Measurements from ENCODE around the gene CD36.

Gene CD36

DNA sequence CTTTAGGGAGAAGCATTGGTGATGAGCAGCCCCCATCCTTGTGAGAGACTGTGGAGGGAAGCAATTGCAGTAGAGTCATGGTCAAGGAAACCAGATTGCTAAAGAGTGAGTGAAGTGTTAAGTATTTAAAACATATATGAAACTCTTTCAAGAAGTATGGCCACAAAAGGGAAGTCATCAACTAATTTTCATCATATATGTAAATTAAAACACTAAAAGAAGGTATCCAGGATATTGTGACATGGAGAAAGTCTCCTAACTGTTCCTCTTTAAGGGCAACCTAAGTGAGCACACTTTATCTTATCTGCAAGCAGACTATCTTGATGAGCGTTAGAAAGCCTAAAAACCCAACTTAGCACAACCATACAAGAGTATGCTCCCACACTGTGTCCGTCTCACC, 69.7 kb downstream of the CD36 start:
- DNase-seq = no peak

DNA sequence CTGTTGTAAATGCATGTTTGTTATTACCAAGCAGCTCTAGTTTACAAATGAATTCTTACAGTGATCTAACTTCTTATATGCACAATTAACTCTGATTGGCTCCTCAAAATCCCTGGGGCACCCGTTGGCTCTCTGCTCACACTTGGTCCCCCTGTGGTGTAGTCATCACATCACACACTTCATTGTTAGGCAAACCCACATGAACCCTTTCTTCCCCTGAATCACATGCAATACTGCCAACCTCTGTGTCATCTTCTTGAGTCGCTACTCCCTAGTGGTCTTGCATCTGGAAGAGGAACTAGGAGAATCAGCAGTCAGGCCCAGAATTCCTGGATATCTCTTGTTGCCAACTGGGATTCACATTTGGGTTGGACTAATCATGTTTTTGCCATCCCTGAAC, 73.1 kb downstream of the CD36 start:
- DNase-seq = no peak

DNA sequence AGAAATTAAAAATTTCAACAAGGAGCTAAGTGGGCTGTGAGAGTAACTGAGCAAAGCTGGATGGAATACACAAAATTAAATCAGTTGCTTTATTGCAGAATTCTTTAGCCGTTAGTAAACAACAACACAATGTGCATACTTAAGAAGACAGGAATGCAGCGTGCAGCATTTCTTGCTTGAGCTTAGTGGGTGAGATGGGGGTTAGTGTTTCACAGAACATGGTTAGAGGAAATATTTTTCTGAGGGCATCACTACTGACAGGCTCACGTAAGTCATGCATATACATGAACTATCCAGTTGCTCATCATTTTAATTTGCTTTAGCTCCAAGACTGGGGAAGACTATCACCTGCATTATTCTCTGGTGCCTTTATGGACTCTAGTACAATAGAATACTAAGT, 80.8 kb downstream of the CD36 start:
- DNase-seq = no peak

DNA sequence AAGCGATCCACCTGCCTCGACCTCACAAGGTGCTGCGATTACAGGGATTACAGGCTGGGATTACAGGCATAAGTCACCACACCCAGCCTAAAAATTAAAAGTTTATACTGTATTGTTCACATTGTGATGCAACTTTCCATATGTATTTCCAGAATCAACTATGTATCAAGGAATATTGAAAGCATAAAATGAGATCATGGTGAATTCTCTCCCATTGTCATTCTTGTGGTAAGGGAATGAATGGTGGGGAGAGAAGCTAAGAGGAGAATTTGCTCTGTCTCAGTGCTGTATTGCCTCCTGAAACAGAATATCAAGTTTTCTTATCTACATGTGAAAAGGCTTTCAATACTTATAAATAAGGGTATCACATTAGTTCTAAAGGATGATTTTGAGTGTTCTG, 81.7 kb downstream of the CD36 start:
- DNase-seq = no peak

DNA sequence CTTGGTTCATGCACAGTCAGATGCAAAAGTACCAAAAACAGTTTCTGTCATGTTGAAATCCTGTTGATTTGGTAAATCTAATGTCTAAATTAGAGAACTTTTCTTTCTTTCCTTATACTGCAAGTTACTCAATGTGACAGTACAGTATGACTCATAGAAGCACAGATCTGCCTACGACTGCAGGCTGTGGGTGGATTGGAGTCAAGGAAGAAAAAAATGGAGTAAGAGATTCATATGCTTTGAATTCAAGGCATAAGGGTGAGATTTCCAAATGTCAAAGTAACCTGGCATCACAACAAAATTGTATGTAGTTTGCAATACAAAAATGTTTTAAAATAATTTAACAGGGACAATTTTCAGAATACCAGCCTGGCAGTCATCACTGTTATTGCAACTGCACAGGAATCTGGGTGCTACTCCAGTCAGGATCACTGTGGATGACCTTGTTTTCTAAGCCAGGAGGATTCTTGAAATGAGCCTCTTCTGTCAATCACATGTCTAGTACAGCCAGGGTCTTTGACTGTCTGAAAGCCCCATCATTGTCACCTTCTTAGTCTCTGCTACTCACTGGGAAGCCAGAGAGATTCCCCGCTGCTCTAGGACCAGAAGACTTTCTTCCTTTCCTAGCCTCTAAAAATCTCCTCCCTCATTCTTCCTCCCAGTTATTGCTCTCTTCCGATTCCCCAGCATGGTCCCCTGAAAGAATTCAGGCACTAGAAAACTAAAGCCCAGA, 83.6 kb downstream of the CD36 start:
- no peak for DNase-seq

DNA sequence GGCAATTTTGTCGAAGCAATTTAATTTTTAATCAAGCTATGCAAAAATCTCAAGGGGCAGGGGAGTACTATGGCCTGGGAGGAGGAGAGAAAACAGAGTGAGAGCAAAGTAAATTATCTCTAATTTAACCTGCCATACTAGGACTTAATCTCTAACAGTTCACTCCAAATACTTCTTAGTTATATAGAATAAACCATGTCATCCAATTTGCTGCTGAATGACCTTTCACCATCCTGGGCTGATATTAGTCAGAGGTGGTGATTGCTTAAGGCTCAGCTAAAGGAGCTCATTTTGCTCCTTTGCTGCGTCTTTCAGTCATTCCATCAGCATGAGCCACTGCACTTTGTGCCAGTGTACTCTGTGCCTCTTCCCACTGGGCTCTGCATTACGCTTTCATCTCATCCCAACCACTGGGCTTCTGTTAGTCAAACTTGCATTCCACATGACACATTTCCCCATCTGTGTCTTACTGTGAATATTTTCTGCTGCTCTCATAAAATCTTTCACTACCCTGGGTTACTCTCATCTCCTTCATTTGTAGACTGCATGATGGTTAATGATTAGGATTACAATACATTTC, 84.3 kb downstream of the CD36 start:
- DNase-seq = no peak

DNA sequence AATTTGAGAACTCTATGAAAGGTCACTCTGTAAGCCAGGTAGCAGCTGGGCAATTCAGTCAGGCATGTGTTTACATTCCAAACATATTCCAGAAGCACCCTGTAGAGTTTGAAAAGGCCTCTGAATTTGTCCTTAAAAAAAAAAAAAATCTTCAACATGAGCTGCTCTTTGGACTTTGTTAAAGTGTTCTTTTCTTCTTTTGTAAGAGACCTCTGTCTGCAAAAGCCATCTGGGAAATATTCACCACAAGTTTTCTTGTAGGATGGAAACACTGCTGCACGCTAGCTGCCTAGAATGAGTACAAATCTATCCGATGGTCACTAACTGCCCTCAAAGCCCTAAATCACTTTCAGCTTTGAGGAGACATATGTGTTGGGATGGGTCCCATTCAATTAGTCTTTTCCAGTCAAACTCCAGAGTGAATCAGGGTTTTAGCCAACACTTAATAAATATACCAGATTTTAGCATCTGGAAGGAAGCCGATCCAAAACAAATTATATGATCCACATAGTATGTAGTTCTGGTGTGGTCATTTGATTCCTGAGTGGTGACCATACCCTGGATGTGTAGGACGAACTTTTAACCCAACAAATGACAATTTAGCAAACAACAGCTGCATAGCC, 85.9 kb downstream of the CD36 start:
- no peak for DNase-seq

DNA sequence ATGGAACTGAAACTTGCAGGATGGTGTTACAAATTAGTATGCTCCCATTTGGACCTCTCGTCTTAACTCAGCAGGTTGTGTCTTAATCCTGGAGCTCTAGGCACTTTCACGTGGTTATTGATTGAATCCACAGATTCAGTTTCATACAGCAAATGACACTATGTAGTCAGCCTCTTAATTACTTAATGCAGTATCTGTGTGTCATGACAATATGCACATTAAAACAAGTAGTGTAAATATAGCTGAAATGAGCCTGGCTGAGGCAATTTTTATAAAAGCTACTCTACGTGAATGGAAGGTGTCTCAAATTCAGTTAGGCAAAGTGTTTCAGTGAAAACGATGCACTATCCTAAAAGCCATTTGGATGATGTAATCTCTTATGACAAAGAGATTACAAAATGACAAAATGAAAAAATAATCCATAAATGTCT, 86.8 kb downstream of the CD36 start:
- DNase-seq = peak; percentile 3

Data from NCI-H1092 treated with DMSO at 0.1 percent for 48 hours (cell line).